Endometrial microvascular endothelial cells (primary cell): Measurements from ENCODE around the gene C5. TPM values are rescaled to one million over a fixed set of nuclear protein-coding genes. Genes with fewer than 3 reads are reported as not detected.

Source experiments
- in situ Hi-C: cut with HindIII; loops from 2 replicates; pipeline ENCODE4 v1.10.0; 2017; ENCODE audit warnings: low sequenced_read_pairs, low pct_unique_long_range_greater_than_20kb; ENCODE audit errors: inconsistent ontology term
- total RNA-seq: library from RNA; depleted of rRNA; stranded (reverse); fragments of >200 nt; gene quantifications from one replicate; pipeline ENCODE4 v1.2.3, GENCODE V29; 2015; ENCODE audit errors: inconsistent ontology term

C5 gene
- total RNA-seq, 1 donor from 2014 or later = 1.4 TPM

DNA sequence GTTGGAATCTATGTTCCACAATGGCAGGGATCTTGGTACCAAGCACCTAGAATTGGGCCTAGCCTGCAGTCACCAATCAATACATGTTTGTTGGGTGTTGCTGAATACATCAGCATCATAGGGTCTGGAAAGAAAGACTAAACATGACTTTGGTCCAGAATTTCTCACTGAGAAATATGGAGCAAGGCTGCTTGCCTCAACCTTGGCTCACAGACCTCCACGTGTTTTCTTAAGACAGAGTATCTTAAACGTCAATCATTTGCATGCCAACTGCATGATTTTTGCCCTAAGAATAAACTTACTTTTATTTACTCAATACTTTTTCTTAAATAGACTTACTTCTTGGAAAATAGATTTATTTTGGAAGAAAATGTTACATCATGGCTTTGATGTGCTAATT lies 100.8 kb downstream of the C5 start:
- in situ Hi-C loops = no loop called here

DNA sequence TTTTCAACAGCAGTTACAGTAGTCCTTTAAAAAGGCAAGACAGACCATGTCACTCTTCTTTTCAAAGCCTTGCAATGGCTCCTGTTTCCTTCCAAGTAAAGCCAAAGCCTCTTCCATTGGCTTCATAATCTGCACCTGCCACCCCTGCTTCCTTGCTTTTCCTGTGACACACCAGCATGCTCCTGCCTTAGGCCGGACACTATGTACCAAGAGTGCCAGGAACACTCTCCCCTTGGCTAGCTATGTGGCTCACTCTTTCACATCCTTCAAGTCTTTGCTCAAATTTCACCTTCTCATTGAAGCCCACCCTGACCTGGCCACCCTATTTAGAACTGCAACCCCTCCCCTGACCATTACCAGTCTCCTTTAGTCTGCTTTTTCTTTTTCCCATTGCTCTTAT lies 101.3 kb downstream of the C5 start:
- in situ Hi-C loops = no loop called here

DNA sequence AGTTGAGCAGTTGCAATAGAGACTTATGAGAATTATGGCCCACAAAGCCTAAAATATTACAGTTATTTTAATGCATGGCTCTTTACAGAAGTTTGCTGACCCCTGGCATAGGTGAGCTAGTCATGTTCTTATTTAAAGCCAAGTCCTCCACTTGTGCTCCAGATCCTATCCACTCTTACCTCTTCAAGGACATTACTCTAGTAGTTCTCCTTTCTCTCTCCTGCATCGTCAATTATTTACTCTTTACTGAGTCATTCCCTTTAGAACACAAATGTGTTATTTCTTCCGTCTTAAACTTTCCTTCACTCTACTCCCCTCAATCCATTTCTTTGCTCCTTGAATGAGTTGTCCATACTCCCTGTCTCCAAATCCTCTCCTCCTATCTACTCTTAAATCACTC lies 102.9 kb downstream of the C5 start:
- in situ Hi-C loops = no loop called here

DNA sequence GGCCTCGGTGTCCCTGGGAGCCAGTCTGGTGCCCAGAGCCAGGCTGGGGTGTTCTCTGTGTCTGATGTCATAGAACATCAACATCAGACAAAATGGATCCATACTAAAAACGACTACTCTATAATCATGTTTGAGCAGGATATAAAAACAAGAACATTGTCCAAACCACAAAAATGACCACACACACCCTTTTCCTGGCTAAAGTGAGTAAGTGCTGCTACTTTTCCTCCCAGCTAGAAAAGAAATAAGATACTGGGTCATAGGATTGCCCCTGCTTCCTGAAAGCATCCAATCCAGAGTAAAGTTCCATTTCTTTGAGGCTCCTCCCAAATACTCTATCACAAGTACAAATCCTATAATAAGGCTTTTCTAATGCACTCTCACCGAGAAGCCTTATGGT lies 103.8 kb downstream of the C5 start:
- in situ Hi-C loops = no loop called here

DNA sequence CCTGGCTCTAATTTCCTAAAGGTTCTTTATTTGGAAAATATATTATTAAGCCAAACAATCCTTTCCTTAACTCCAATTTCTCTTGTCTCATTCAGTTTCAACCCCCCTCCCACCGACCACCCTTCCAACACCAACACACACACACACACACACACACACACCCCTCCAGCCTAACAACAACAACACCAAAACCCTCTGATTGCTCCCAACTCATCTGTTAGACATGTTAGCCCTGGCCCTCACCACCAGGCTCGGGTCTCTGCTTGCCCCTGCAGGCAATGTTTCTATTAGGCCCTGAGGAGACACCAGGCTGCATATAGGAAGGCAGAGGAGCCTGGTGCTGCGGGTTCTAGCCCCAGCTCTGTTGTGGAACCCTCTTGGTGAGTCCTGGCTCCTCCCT lies 105.1 kb downstream of the C5 start:
- in situ Hi-C loops = no loop called here

DNA sequence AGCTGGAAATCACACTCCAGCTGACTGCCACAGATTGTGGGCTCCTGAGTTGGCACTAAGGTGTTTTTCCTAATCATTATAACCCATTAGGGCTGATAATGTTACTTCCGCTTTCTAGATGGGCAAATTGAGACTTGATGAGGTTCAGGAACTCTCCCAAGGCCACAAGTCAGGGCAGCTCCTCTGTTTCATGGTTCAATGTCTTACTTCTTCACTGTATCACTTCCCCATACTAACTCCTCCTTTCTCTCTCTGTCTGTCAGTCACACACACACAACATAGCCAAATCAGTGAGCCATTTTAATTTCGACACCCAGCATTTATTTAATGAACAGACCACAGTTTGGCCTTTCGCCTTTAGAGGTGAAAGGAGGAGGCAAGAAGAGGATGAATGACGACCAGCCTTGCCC lies 105.6 kb downstream of the C5 start:
- in situ Hi-C loops = no loop called here

DNA sequence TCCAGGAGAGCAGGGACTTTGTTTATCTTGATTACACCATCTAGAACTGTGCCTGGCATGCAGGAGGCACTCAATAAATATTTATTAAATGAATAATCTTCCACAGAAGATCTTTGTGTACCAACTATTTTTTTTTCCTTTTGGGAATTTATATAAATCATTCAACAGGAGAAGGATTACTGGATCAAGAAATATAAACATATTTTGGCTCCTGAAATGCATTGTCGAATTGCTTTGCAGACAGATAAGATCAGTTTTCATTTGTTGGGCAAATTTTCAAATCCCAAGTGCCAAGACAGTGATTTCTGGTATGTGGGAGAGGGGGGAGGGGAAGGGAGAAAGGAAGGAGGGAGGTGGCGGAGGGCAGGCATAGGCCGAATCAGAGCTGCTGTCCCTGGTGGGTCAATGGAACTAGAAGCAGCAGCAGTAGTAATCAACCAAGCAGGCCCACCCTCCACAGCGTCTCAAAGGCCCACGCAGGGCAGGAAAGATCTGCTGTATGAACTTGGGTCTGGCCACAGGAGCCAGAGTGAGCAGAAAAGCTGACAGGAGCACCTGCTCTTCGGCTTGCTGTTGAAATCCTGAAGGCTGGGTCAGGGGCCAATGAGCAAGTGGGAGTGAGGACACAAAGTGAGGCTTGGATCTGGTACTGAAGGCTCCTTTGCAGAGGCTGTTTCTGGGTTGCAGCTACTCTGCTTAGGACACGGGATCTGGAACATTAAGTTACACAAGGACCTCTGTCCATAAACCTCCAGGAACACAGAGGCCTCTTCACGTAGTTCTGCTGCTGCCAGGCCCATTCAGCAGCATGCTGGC lies 107.7 kb downstream of the C5 start:
- in situ Hi-C loops = no loop called here

DNA sequence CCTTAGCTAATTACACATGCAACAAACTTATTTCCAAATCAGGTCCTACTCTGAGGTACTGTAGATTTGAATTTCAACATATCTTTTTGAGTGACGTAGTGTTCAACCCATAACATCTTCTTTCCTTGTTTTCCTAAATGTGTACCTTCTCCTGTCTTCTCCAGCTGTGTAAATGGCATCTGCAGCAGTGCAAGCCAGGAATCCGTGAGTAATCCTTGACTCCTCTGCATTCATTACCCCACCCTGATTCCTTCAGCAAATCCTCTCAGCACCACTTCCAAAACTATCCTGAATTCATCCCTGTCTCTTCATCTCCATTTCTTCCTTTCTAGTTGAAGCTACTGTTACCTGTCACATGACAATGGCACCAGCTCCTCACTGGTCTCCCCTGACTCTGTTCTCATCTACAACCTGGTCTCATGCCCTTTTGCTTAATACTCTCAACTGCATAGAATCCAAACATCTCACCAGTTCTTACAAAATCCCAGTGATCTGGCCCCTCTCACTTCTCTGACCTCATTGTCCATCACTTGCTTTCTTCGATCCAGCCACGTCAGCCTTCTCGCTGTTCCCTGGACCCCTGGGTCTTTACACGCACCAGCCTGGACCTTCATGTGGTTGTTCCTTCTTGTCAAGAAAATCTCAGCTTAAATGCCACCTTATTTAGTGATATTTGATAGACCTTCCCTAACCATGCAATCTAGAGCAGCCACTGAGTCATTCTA lies 108.9 kb downstream of the C5 start:
- in situ Hi-C loops = no loop called here

DNA sequence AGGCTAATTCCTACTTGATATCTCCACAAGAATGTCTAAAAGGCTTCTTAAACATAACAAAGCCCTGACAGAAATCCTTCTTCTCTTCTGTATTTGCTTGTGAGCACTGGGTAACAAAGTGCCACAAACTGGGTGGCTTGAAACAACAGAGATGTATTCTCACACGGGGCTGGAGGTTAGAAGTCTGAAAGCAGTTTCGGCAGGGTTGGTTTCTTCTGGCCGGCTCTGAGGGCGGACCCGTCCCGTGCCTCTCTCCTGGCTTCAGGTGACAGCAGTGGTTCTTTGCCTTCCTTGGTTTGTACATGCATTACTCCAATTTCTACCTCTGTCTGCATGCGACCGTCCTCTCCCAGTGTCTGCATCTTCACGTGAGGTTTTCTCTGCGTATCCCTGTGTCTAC lies 109.5 kb downstream of the C5 start:
- in situ Hi-C loops = no loop called here

DNA sequence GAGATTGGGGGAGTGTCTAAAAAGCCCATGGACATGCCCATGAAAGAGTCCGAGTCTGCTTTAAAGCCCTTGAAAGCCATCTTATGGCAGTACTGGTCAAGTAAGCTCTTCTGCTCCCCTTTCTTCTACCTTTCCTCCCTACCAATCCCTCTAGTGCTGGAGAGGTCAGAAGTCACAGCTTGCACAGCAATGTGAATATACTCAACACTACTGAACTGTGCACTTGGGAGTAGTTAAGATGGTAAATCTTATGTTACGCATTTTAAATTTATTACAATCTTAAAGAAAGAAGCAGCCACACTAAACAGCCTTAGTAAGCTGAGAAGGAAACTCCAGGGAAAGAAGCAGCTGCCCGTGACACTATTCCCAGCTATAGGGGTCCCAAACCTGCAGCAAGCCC lies 111.2 kb downstream of the C5 start:
- in situ Hi-C loops = no loop called here

DNA sequence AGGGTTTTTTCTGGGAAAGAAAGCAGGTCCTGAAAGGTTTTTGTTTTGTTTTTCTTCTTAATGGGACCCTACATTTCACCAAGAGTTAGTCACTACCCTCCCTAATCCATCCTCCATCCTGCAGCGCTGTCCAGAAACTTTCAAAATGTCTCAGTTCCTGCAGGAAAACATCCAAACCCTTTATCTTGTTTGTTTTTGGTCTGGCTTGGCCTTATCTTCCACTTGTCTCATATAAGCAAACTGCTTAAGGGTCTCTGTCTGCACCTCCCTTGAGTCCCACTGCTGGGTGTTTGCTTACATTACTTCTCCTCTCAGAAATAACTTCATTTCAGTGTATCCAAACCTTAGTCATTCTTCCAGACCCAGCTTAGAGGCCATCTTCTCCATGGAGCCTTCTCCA lies 112.5 kb downstream of the C5 start:
- in situ Hi-C loops = no loop called here

DNA sequence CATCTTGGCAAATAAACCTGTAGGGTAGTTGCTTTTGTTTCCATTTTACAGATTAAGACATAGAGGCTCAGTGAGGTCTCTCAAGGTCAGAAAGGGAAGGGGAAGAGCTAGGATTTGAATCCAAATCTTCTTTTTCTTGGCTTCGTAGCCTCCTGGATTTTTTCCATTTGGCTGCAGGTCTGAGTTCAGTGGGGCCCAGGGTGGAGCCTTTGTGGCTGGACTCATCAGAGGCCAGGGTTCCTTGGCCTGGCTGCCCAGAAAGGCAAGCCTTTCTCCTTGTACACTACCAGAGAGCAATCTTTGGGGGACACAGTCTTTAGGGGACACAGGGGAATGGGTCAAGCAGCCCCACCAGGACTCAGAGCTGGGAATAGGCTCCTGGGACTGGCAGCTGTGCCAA lies 112.9 kb downstream of the C5 start:
- in situ Hi-C loops = no loop called here

DNA sequence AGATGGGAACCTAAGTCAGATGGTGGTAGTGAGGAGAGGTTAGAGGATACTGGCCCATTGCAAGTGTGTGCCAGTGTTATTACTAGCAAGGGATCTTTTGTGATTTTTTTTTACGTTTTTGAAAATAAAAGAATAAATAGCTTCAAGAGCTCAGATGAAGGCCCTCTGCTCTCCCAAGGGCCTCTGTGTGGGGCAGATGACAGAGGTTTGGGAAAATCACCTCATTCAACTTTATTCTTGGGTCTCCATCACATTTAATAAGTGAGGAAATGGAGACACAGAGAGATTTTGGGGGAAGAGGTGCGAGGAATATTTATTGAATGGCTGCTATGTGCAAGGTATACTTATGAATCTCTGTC lies 113.3 kb downstream of the C5 start:
- in situ Hi-C loops = no loop called here

DNA sequence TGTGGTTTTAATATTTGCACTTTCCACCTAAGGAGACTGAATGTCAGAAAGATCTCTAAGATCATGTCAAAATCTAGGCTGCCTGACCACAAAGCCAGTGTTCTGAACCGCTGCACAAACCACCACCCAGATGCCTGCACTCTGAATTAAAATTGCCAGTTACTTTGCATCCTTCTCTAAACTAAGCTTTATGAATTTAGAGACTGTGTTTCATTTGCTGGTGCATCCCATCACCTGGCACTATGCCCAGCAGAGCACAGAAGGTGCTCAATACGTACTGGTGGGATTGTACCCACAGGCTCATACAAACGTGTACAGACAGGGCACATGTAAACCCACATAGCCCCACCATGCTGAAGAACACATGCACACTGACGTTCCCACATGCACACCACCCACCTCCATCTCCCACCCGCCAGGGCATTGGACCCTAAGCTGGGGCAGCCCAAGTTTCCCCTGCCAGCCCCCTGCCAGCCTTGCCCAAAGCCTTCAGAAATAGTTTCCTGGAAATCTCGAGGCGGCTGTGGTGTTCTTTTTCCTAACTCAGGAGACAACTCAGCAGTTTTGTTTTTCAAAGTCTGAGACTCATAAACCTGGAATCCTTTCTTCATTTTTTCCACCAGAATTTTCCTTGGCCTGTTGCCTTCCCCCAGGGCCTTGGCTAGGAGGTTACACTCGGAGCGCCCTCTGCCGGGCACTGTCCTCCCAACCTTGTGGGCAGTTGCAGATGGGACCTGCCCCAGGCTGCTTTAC lies 113.9 kb downstream of the C5 start:
- in situ Hi-C loops = no loop called here

DNA sequence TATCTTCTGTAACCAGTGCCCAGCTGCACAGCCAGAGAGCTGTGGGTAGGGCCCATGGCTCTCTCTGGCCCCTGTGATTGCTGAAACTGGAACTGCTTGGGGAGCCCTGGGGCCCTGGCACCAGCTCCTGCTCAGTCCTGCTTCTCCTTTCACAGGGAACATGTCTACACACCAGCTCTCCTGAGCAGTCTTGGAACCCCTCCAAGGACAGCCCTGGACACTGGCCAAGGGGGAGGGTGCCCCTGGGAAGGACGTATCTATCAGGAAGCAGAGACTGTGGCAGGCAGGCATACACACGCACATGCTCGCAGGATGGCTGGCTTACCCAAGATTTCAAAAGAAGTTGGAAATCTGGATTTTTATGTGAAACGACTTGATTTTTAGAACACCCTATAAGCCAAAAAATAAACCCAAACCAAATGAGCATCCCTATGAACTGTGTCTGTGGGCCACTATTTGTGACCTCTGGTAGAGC lies 114.7 kb downstream of the C5 start:
- in situ Hi-C loops = no loop called here

DNA sequence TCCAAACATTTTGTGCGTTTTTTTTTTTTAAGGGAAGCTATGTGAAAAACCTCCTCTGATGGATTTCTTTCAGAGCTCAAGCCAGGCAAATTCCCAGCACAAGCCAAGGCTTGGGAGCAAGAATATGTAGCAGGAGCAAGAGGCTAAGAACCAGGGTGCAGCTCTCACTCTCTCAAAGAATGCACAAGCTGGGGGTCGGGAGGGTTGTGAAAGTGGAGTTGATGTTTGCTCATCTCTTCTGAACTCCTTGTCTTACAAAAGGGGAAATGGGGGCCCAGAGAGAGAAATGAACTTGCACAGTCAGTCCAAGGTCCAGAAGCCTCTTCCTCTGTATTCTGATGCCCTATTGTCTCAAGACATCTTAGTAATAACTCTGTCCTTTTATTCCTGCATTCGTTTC lies 115.8 kb downstream of the C5 start:
- in situ Hi-C loops = no loop called here

DNA sequence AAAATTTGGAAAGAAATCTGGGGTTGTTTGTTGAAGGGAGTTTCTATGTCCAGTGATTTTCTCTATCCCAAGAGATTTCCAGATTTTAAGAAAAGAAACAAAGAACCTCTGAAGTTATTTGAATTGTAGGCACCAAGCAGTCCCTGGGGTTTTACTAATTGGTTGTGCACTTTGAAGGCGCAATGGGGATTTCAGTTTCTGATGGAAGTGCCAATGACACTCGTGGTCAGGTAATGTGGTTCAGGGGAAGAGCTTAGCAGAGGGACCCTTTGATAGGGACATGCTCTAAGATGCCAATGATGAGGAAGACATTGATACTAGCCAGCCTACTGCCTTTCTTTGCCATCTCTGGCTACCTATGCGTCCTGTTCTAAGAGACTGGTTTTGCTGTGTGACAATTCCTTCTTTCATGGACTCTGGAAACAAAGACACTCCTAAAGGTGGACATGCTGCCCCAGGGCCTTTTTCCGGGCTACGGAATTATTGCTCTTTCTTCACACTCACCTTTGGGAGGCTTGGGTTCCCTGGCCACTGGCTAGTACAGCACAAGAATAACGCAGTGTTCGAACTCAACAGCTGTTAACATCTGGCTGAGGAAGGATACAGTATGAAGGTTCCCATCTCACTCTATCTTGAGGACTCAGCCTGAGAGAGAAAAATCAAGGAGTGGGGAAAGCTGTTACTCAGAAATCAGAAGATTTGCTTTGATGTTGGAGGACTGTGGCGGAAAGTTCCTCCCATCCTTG lies 116.6 kb downstream of the C5 start:
- in situ Hi-C loops = no loop called here

DNA sequence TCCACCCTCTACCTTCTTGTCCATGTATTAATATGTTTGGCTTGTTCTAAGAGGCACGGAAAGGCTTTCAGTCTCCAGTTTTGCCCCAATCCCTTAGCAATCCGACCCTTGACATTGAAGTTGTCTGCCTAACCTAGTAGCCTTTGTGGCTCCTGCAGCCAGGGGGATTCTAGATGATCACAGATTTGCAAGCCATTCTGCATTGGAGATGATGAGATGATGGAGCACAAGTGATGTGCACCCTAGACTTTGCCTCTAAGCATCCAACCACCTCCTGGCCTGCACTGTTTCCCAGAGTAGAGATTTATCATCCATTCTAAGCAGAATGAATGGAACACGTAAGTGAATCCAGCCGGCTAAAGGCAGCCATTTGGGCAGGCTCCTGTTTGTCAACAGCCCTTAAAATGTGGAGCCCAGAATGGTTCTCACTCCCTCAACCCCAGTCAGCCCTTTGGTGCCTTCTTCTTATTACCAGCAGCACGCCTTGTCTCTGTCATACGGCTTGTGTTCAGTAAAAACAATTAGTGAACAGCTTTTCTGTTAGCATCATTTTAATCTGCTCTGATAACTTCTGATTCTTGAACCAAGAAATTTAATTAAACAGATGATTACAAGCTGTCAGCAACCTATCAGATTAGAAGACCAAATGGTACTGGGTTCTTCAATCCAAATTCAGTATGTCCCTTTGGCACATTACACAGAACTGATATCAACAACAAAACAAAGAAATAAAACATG lies 117.8 kb downstream of the C5 start:
- in situ Hi-C loops = no loop called here
